PC-3 (cell line): ENCODE results near the gene CTNND2.

ENCODE experiments used
- EZH2 ChIP-seq: fragments of 300-600 bp; sonication (generic); IDR thresholded peaks from one replicate; pipeline ENCODE4 v1.6.1; 2017; ENCODE audit warnings: antibody characterized with exemption, mild to moderate bottlenecking, low read length; ENCODE audit not compliant: unreplicated experiment
- TF ChIP-seq, protein P1 (sequence below): fragments of 300-600 bp; sonication (generic); conservative IDR thresholded peaks from 2 replicates; pipeline ENCODE4 v1.5.1; 2017; ENCODE audit warnings: antibody characterized with exemption, low read depth, mild to moderate bottlenecking, low read length

DNA sequence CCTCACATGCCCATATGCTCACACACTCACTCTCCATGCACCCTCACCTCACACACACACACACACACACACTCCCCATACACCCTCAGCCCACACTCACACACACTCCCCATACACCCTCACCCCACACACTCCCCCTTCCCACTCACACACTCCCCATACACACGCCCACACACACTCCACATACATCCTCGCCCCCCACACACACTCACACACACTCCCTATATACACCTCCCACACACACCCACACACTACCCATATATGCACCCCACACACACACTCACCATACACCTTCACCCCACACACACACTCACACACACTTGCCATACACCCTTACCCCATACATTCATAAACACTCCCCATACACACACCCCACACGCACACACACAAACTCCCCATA is 592.5 kb downstream of the CTNND2 start:
- no peak for TF ChIP-seq EZH2
- TF ChIP-seq, protein P1, sequence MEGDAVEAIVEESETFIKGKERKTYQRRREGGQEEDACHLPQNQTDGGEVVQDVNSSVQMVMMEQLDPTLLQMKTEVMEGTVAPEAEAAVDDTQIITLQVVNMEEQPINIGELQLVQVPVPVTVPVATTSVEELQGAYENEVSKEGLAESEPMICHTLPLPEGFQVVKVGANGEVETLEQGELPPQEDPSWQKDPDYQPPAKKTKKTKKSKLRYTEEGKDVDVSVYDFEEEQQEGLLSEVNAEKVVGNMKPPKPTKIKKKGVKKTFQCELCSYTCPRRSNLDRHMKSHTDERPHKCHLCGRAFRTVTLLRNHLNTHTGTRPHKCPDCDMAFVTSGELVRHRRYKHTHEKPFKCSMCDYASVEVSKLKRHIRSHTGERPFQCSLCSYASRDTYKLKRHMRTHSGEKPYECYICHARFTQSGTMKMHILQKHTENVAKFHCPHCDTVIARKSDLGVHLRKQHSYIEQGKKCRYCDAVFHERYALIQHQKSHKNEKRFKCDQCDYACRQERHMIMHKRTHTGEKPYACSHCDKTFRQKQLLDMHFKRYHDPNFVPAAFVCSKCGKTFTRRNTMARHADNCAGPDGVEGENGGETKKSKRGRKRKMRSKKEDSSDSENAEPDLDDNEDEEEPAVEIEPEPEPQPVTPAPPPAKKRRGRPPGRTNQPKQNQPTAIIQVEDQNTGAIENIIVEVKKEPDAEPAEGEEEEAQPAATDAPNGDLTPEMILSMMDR: no peak
